A172 (cell line): ENCODE results near the gene MOV10L1. TPM values are rescaled to one million over a fixed set of nuclear protein-coding genes. Genes with fewer than 3 reads are reported as not detected.

Source experiments
- DNase-seq: peaks from one replicate; pipeline ENCODE4 v3.0.0-alpha.2; 2015; ENCODE audit warnings: low spot score
- total RNA-seq: library from RNA; depleted of rRNA; stranded (reverse); fragments of >200 nt; shearing (Covaris generic); gene quantifications from 2 replicates; pipeline ENCODE4 v1.2.3, GENCODE V29; 2014

Gene MOV10L1
- total RNA-seq, 1 experiment from 2014 or later: 2.0 TPM

- DNase-seq: no peak
These were observed 98.5 kb downstream of the MOV10L1 start for GRCh38 chr22:50188356-50188755.

GRCh38 chr22:50189184-50189848, 99.5 kb downstream of the MOV10L1 start:
- DNase-seq: no peak

DNA sequence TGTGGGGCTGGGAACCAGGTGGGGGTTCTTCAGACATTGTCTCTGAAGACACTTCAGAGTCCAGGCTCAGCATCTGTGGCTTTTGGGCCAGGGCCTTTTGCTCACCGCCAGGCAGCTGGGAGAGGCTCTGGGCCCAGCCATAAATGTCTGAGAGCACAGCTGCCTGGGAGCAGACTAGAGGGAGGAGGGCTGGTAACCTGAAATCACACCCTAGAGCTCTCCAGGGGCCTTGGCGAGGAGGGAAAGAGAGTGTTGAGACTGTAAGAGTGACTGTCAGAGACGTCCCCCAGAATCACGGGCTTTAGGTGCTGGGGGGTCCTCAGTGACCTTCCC, 100.0 kb downstream of the MOV10L1 start:
- no peak for DNase-seq

DNA sequence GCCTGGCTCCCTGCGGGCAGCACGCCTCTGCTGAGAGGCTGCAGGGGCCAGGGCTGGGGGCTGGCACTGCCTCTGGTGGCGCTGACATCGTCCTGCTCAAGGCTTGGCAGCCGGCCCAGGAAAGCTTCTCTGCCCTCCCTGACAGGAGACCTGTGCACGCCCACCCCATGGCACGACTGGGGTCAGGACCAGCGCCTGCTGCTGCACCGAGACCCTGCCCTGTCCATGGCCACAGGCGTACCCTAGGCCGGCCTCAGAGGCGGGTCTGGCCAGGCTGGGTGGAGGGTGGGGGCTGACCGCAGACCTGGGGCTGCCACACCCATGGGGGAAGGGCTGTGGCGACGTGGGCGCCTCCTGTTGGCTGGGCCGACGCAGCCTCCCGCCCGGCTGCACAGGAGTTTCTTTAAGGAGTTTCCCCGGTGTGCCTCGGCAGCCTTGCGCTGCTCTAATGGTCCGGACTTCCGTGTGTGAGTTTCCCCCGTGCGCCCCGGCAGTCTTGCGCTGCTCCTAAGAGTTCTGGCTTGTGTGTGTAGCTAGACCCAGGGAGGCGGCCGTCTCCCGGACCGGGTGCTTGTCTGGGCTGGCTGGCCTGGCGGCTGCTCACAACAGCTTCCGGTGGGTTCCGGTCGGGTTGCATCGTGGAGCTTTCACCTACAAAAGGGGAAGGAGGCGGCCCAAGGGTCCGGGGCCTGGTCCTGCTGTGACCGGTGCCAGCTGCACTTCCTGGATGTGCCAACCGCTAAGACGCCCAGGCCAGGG, 100.6 kb downstream of the MOV10L1 start:
- DNase-seq: no peak

GRCh38 chr22:50190941-50191741, 101.3 kb downstream of the MOV10L1 start:
- no peak for DNase-seq

- DNase-seq: no peak
These were observed 102.8 kb downstream of the MOV10L1 start for GRCh38 chr22:50192436-50193204.

DNA sequence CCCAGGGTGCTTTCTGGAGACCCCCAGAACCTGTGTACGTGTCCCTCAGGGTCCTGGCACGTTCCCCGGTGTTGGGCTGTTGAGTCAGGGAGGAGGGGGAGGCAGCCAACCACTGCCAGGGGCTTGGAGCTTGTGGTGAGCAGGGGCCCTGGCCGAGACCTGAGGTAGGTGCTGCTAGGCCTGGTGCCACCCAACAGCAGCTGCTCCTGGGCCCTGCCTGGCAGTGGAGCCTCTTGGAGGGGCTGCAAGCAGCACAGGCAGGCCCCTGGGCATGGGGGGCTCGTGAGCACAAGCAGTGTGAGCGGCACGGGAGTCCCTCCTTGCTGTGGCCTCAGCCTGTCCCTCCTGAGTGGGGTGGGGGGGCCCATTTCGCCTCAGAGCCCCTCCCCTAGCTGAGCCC, 103.8 kb downstream of the MOV10L1 start:
- no peak for DNase-seq

- no peak for DNase-seq
These were observed 104.4 kb downstream of the MOV10L1 start for GRCh38 chr22:50194037-50194805.

DNA sequence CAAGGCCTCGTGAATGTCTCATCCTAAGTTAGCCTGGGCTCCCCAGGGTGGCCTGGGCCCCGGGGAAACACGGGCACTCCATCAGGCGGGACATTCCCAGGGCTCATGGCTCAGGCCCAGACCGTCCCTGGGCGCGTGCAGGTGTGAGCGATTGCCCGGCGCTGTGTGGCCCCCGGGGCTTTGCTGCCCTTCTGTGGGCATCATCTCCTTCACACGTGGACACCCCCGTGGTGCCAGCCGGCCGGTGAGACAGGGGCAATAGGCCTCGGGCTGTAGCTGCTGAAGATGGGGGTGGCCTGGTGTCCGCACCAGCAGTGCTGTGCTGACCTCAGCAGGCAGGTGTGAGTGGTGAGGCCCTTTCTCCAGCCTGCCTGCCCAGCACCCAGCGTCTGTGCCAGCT, 106.5 kb downstream of the MOV10L1 start:
- DNase-seq: no peak

- no peak for DNase-seq
These were observed 107.4 kb downstream of the MOV10L1 start for GRCh38 chr22:50197000-50197800.

DNA sequence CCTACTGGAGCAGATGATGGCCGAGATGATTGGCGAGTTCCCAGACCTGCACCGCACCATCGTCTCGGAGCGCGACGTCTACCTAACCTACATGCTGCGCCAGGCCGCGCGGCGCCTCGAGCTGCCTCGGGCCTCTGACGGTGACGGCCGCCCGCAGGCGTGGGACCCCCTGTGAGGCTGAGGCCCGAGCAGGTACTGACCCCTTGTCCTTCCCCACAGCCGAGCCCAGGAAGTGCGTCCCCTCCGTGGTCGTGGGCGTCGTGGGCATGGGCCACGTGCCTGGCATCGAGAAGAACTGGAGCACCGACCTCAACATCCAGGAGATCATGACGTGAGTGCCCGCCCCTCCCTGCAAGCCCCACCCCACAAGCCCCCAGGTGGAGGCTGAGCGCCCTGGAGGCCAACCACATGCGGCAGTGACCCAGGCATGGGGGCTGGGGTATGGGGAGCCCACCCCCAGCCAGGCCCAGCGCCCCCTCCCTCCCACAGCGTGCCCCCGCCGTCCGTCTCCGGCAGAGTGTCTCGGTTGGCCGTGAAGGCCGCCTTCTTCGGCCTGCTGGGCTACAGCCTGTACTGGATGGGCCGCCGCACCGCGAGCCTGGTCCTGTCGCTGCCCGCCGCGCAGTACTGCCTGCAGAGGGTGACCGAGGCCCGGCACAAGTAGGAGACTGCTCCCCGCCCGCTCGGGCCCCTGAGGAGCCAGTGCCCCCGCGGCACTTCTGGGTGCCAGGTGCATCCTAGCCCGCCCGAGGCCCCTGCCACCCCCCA, 108.2 kb downstream of the MOV10L1 start:
- DNase-seq: no peak

GRCh38 chr22:50198624-50199017, 108.8 kb downstream of the MOV10L1 start:
- no peak for DNase-seq

- no peak for DNase-seq
These were observed 109.5 kb downstream of the MOV10L1 start for GRCh38 chr22:50199251-50199721.

GRCh38 chr22:50199829-50200460, 110.1 kb downstream of the MOV10L1 start:
- DNase-seq: no peak

GRCh38 chr22:50200461-50201190, 110.8 kb downstream of the MOV10L1 start, which contains the start of gene SELENOO:
Gene SELENOO (plus strand): TSS chr22:50201011. CDS start chr22:50201037, 26 bp downstream.
- peak; percentile 60 for DNase-seq

GRCh38 chr22:50201191-50202129, 111.7 kb downstream of the MOV10L1 start:
- no peak for DNase-seq

GRCh38 chr22:50202130-50202666, 112.4 kb downstream of the MOV10L1 start:
- no peak for DNase-seq
